Neural progenitor cell (in vitro differentiated cells): Measurements from ENCODE around the gene ZC3H10.

ENCODE experiments used
- CTCF ChIP-seq: fragments of 200-600 bp; sonication (generic); IDR thresholded peaks from 2 replicates; pipeline ENCODE4 v1.5.1; 2017; ENCODE audit warnings: antibody characterized with exemption, mild to moderate bottlenecking
- EZH2phosphoT487 ChIP-seq: fragments of 200-600 bp; sonication (generic); IDR thresholded peaks from 2 replicates; pipeline ENCODE4 v1.6.1; 2017; ENCODE audit warnings: antibody characterized with exemption

- TF ChIP-seq CTCF (no peak), EZH2phosphoT487 (no peak)
These were observed 17.0 kb upstream of the ZC3H10 start for GRCh38 chr12:56101045-56101444.
